Upper lobe of right lung (tissue), 1 donor: ENCODE data around the gene BNC2. TPM values are rescaled to one million over a fixed set of nuclear protein-coding genes. Genes with fewer than 3 reads are reported as not detected.

Experiments used
- ATAC-seq: fragments of 200-7000 bp; cut with Tn5 transposase; one replicate; pipeline ENCODE4 v1.9.1; 2020; ENCODE audit warnings: mild to moderate bottlenecking, moderate library complexity
- DNase-seq: peaks from one replicate; pipeline ENCODE4 v3.0.0-alpha.2; 2020
- H3K27ac ChIP-seq: fragments of 200-600 bp; one replicate; pipeline ENCODE4 v1.8.0; 2022
- H3K27me3 ChIP-seq: fragments of 200-600 bp; one replicate; pipeline ENCODE4 v1.8.0; 2022; ENCODE audit warnings: mild to moderate bottlenecking
- H3K36me3 ChIP-seq: fragments of 200-600 bp; one replicate; pipeline ENCODE4 v1.8.0; 2022
- H3K4me1 ChIP-seq: fragments of 200-600 bp; one replicate; pipeline ENCODE4 v1.8.0; 2022
- H3K4me3 ChIP-seq: fragments of 200-600 bp; one replicate; pipeline ENCODE4 v1.8.0; 2022; ENCODE audit warnings: mild to moderate bottlenecking
- H3K9me3 ChIP-seq: fragments of 200-600 bp; one replicate; pipeline ENCODE4 v1.8.0; 2022
- intact Hi-C: fragments of 100-400 bp; cut with DNase I; formaldehyde crosslinking; loops from one replicate; pipeline ENCODE4 v1.11.0; 2022
- total RNA-seq: library from RNA; stranded (reverse); fragmentation: NEBNext Ultra II Directional; extraction: Animal tissue kit (Norgen Biotek cat#: 25700); gene quantifications from one replicate; pipeline ENCODE4 v1.2.1, GENCODE V29; 2021
- TF ChIP-seq, protein P1 (sequence below): fragments of 200-600 bp; IDR thresholded peaks from one replicate; pipeline ENCODE4 v1.8.0; 2022; ENCODE audit warnings: antibody characterized with exemption
- donor health status: DM: no; HTN: yes; CAD: no; lungs with severe emphysema.

BNC2 gene
- total RNA-seq, 1 donor from 2014 or later = 18.1 TPM

DNA sequence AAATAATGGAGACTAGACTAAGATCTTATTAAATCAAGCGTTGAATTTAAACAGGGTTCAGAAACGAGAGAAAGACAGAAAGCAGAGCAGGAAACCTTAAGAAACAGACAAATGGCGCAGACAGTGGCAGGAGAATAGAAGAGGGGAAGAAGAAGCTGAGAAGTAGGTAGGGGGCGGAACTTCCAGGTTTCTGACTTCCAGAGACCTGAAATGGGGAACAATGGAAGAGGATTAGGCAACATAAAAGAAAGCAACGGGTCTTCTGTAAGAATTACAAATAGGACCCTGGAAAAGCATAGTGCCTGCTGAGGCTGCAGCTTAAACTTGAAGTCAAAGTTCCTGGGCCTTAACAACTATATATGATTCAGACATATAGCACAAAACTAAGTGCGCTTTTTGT is 101.7 kb downstream of the BNC2 start:
- no peak overlapping the region for H3K4me3 ChIP-seq
- ATAC-seq (no peak), DNase-seq (no peak)
- intact Hi-C loops = no loop called here
- H3K4me1 ChIP-seq = no peaks in the 10 kb centered on the region
- TF ChIP-seq, protein P1, sequence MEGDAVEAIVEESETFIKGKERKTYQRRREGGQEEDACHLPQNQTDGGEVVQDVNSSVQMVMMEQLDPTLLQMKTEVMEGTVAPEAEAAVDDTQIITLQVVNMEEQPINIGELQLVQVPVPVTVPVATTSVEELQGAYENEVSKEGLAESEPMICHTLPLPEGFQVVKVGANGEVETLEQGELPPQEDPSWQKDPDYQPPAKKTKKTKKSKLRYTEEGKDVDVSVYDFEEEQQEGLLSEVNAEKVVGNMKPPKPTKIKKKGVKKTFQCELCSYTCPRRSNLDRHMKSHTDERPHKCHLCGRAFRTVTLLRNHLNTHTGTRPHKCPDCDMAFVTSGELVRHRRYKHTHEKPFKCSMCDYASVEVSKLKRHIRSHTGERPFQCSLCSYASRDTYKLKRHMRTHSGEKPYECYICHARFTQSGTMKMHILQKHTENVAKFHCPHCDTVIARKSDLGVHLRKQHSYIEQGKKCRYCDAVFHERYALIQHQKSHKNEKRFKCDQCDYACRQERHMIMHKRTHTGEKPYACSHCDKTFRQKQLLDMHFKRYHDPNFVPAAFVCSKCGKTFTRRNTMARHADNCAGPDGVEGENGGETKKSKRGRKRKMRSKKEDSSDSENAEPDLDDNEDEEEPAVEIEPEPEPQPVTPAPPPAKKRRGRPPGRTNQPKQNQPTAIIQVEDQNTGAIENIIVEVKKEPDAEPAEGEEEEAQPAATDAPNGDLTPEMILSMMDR = no peak
- no peaks in the 10 kb centered on the region for H3K27me3 ChIP-seq
- H3K27ac ChIP-seq = no peak overlapping the region
- H3K36me3 ChIP-seq = no peaks in the 10 kb centered on the region
- no peaks in the 10 kb centered on the region for H3K9me3 ChIP-seq

DNA sequence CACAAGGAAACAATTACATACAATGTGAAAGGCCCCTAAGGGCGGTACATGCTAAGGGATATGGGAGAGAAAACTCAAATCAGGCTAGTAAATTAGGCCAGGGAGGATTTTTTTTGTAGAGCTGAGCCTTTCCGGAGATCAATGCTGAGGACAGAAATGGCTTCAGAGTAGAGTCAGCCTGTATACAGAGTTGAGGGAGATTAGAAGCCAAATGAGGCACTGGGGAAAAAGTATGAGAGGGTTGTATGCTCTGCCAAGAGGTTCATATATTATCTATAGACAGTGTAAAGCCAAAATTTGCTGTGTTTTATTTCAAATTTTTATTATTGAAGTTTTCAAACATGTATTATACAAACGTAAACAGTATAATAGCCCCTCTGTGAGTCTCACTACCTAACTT is 103.1 kb downstream of the BNC2 start:
- intact Hi-C loops = no loop called here
- no peak for ATAC-seq

DNA sequence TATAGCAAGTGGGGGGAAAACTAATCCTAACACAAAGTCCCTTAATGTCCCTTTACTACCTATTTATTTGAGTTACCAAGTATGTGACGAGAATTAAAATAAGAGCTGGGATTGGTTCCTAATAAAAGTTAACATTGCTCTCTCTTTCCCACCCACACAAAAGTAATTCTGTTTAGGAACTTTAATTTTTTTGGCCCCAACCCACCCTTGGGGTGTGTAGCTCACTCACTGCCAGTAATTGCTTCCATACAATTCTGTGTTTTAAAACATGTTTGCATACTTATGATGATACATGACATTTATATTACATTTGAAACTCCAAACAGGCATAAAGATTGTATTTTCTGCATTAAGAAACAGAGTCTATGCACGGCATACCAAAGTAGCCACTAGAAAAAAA is 106.5 kb downstream of the BNC2 start:
- no peaks in the 10 kb centered on the region for H3K27me3 ChIP-seq
- intact Hi-C loops = no loop called here
- ATAC-seq (no peak), DNase-seq (no peak)
- H3K27ac ChIP-seq = no peak overlapping the region
- H3K36me3 ChIP-seq = no peaks in the 10 kb centered on the region
- H3K4me3 ChIP-seq = no peak overlapping the region
- H3K9me3 ChIP-seq = no peaks in the 10 kb centered on the region
- H3K4me1 ChIP-seq = no peaks in the 10 kb centered on the region
- TF ChIP-seq, protein P1 = no peak

More for the DNA sequence above, 103.1 kb downstream of the BNC2 start:
- DNase-seq = no peak
- H3K4me1 ChIP-seq = no peaks in the 10 kb centered on the region
- no peaks in the 10 kb centered on the region for H3K9me3 ChIP-seq
- H3K27me3 ChIP-seq = no peaks in the 10 kb centered on the region
- no peaks in the 10 kb centered on the region for H3K36me3 ChIP-seq
- H3K27ac ChIP-seq = no peak overlapping the region
- H3K4me3 ChIP-seq = no peak overlapping the region
- TF ChIP-seq, protein P1 = no peak

DNA sequence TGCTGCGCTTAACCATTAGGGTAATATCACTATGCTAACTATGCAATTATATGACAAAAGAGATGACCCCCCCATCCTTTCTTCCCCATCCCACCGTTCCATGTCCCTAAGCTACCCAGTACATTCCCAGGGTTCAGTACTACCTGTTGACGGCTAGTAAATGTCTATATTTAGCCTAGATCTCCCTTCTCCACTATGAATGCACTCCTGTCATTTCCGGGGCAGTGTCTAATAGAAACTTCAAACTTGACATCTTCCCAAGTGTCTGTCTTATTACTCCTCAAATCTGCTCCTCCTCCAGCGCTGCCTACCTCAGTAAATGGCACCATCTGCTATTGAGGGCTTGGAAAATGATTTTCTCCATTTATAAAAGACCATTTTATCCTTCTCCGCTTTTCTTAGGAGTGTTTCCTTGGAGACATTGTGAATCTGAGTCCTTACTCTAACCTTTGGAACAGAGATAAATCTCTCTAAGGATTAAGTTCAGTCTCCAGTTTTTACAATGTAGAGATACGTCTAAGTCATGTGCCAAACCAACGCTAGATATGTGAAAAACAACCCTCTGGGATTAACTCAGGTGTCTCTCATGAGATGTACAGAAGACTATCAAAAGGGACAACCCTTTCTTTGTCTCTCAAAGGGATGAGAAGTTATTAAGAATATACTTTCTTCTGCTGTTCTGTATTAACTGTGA is 114.9 kb downstream of the BNC2 start:
- H3K27ac ChIP-seq = no peak overlapping the region
- DNase-seq = no peak
- no peaks in the 10 kb centered on the region for H3K9me3 ChIP-seq
- no peaks in the 10 kb centered on the region for H3K27me3 ChIP-seq
- TF ChIP-seq, protein P1 = no peak
- no peak overlapping the region for H3K4me3 ChIP-seq
- intact Hi-C loops = no loop called here
- ATAC-seq = no peak
- H3K36me3 ChIP-seq = no peaks in the 10 kb centered on the region
- H3K4me1 ChIP-seq = no peaks in the 10 kb centered on the region

DNA sequence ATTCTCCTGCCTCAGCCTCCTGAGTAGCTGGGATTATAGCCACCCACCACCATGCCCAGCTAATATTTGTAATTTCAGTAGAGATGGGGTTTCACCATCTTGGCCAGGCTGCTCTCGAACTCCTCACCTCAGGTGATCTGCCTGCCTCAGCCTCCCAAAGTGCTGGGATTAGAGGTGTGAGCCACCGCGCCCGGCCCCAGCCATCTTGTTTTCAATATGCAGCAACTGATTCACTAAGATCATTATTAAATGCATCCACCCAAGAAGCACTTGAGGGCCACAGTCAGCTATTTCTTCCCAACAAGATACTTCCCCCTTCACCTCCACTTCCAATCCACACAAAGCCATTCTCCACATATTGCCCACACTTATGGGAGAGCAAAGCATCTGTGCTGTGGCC is 115.8 kb downstream of the BNC2 start:
- intact Hi-C loops = no loop called here

More for the DNA sequence above, 115.8 kb downstream of the BNC2 start:
- DNase-seq (no peak), ATAC-seq (no peak)
- no peak overlapping the region for H3K4me3 ChIP-seq
- TF ChIP-seq, protein P1 = no peak
- H3K36me3 ChIP-seq = no peaks in the 10 kb centered on the region
- H3K27me3 ChIP-seq = no peaks in the 10 kb centered on the region
- H3K27ac ChIP-seq = no peak overlapping the region
- H3K4me1 ChIP-seq = no peaks in the 10 kb centered on the region
- no peaks in the 10 kb centered on the region for H3K9me3 ChIP-seq
